ENCODE results near the gene LSAMP. TPM values are rescaled to one million over a fixed set of nuclear protein-coding genes. Genes with fewer than 3 reads are reported as not detected.

The LSAMP gene
- total RNA-seq, 1 donor from 2014 or later = not detected

DNA sequence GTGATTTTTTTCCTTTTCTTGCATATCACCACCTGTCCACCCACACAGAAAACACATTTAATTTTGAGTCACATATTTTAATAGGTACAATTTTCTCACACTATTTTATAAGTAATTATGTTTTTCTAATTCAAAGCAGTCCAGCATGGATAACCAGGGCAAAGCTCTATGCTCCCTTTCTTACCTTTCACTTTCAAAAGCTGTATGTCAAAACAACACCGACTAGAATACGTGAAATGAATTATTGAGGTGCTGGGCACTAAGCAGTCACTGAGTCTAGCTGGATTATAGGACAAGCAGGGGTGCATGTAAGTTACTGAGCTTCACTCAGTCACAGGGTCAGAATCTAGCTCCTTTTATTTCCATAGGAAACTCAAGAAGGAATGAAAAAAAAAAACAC is 60.6 kb downstream of the LSAMP start:
- Mint-ChIP-seq H3K4me1 (ENCODE audit: low read depth) (no peaks in the 10 kb centered on the region), H3K36me3 (ENCODE audit: low read depth) (no peaks in the 10 kb centered on the region), H3K27ac (no peak overlapping the region), H3K9me3 (peaks cover 12% of the 10 kb centered on the region), H3K4me3 (ENCODE audit: low read depth) (no peak overlapping the region), H3K27me3 (ENCODE audit: low read depth) (no peaks in the 10 kb centered on the region)
- no peak for DNase-seq (ENCODE audit: low spot score)
- intact Hi-C loops (cut with micrococcal nuclease) = no loop called here

DNA sequence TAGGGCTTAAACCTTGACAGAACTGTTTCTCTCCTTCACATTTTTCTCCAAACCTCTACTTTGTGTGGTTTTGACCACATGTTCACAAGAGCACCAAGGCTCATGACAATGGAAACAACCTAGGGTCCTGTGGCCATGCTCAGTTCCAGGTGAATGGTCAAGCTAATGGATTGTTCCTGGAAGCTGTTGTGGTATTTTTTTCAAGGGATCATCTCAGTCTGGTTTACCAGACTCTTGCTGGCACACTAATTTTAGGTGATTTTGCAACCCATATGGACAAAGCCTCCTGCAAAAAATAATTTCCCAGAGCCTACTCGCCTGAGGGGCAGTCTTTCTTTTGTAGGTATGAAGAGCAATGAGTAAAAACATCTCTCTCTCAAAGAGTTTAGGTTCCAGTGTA is 67.2 kb downstream of the LSAMP start:
- intact Hi-C loops (cut with micrococcal nuclease) = no loop called here
- Mint-ChIP-seq H3K27ac (no peak overlapping the region), H3K27me3 (ENCODE audit: low read depth) (no peaks in the 10 kb centered on the region), H3K36me3 (ENCODE audit: low read depth) (no peaks in the 10 kb centered on the region), H3K9me3 (no peaks in the 10 kb centered on the region), H3K4me1 (ENCODE audit: low read depth) (no peaks in the 10 kb centered on the region), H3K4me3 (ENCODE audit: low read depth) (no peak overlapping the region)
- DNase-seq (ENCODE audit: low spot score) = no peak

DNA sequence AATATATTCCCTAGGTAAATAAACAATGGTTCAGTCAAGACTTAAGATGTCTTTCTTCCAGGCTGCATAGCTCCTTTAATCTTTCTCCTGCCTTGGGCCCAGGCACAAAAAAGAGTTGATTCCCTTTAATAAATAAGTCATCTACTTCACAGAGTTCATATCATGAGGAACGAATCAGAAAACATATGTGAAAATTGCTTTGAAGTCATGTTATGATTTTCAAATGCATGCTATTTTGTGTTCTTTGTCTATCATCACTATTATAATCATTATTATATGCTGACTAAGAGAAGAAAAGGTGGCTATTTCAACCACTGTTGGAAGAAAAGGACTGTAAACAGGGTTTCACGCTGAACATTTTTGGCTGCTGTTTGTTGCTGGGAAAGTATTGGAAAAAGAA is 70.4 kb downstream of the LSAMP start:
- Mint-ChIP-seq H3K9me3 (peaks cover 5% of the 10 kb centered on the region), H3K4me3 (ENCODE audit: low read depth) (no peak overlapping the region), H3K36me3 (ENCODE audit: low read depth) (no peaks in the 10 kb centered on the region), H3K4me1 (ENCODE audit: low read depth) (no peaks in the 10 kb centered on the region), H3K27me3 (ENCODE audit: low read depth) (no peaks in the 10 kb centered on the region), H3K27ac (no peak overlapping the region)
- DNase-seq (ENCODE audit: low spot score) = no peak
- intact Hi-C loops (cut with micrococcal nuclease) = no loop called here

DNA sequence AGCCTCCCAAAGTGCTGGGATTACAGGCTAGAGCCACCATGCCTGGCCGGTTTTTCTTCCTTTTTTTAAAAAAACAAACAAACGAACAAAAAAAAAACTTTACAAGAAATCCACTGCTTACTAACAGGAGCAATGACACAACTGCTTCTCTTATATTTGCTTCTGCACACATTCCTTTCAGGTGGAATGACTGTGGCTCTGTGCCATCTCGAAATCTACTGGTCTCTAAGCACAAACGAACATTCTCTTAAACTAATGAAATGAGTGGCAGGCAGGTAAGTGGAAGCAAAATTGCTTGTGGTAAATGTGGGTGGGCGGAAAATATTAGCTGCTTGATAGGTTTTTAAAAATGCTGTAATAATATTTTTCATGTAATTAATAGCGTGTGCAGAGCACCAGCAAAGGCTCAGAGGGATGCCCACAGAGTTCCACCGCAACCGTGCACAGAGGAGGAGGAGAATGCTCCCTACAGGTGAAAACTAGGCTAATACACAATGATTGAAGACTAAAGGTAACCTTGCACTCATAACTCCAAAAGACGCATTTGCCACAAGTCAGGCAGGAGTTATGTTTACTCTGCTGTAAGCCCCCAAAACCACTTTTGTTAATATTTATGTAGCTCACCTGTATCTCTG is 77.4 kb downstream of the LSAMP start:
- peaks cover 21% of the 10 kb centered on the region for H3K9me3 Mint-ChIP-seq
- no peak overlapping the region for H3K27ac Mint-ChIP-seq
- H3K4me1 Mint-ChIP-seq (ENCODE audit: low read depth) = no peaks in the 10 kb centered on the region

DNA sequence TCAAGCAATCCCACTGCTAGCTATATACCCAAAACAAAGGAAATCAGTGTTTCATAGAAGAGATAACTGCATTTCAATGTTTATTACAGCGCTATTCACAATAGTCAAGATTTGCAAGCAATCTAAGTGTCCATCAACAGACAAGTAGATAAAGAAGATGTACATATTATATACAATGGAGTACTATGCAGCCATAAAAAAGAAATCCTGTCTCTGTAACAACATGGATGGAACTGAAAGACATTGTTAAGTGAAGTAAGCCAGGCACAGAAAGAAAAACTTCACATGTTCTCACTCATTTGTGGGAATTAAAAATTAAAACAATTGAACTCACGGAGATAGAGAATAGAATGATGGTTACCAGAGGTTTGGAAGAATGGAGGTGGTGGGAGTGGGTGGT is 89.2 kb downstream of the LSAMP start:
- H3K27ac Mint-ChIP-seq = no peak overlapping the region
- H3K9me3 Mint-ChIP-seq = peaks cover 11% of the 10 kb centered on the region
- no peaks in the 10 kb centered on the region for H3K4me1 Mint-ChIP-seq (ENCODE audit: low read depth)
- no peaks in the 10 kb centered on the region for H3K27me3 Mint-ChIP-seq (ENCODE audit: low read depth)
- DNase-seq (ENCODE audit: low spot score) = no peak
- H3K4me3 Mint-ChIP-seq (ENCODE audit: low read depth) = no peak overlapping the region
- intact Hi-C loops (cut with micrococcal nuclease) = no loop called here
- H3K36me3 Mint-ChIP-seq (ENCODE audit: low read depth) = no peaks in the 10 kb centered on the region

More for the DNA sequence above, 77.4 kb downstream of the LSAMP start:
- no peak for DNase-seq (ENCODE audit: low spot score)
- H3K36me3 Mint-ChIP-seq (ENCODE audit: low read depth) = no peaks in the 10 kb centered on the region
- no peak overlapping the region for H3K4me3 Mint-ChIP-seq (ENCODE audit: low read depth)
- intact Hi-C loops (cut with micrococcal nuclease) = no loop called here
- H3K27me3 Mint-ChIP-seq (ENCODE audit: low read depth) = no peaks in the 10 kb centered on the region

DNA sequence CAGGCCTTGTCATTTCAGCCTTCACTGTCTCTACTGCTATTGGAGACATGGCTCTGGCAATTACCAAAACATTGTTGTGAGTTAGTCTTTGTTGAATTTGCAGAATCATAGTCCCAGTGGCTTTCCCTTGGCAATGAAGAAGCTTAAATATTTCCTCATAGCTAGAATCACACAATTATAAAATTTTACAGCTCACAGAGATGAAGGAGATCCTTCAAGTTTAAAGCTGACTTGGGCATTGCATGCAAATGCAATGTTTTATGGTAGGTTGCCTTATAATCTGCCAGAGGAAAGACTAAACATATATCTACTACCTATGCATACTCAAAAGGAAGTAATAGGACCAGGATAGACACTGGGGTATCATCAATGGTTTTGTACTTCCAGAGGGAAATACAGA is 90.9 kb downstream of the LSAMP start:
- Mint-ChIP-seq H3K9me3 (peaks cover 11% of the 10 kb centered on the region), H3K36me3 (ENCODE audit: low read depth) (no peaks in the 10 kb centered on the region), H3K27ac (no peak overlapping the region), H3K27me3 (ENCODE audit: low read depth) (no peaks in the 10 kb centered on the region), H3K4me3 (ENCODE audit: low read depth) (no peak overlapping the region), H3K4me1 (ENCODE audit: low read depth) (no peaks in the 10 kb centered on the region)
- intact Hi-C loops (cut with micrococcal nuclease) = no loop called here
- DNase-seq (ENCODE audit: low spot score) = no peak

DNA sequence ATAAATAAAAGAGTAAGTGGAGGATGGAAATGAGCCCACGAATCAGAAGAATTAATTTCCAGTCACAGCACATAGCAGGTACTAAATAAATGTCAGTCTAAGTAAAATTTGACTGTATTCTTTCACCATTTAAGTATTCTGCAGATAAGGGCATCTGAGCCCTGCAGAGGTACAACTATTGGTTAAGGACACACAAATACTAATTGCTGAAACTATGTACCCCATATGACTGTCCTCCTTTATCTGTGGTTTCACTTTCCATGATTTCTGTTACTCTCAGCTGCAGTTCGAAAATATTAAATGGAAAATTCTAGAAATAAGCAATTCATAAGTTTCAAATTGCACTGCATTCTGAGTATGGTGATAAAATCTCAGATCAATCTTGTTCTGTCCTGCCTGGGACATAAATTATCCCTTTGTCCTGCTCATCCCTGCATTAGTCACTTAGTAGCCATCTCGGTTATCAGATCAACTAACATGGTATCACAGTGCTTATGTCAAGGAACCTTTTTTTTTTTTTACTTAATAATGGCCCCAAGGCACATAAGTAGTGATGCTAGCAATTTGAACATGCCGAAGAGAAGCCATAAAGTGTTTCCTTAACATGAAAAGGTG is 95.1 kb downstream of the LSAMP start:
- no peak overlapping the region for H3K27ac Mint-ChIP-seq
- no peaks in the 10 kb centered on the region for H3K4me1 Mint-ChIP-seq (ENCODE audit: low read depth)
- H3K36me3 Mint-ChIP-seq (ENCODE audit: low read depth) = no peaks in the 10 kb centered on the region
- DNase-seq (ENCODE audit: low spot score) = no peak
- intact Hi-C loops (cut with micrococcal nuclease) = no loop called here
- no peaks in the 10 kb centered on the region for H3K27me3 Mint-ChIP-seq (ENCODE audit: low read depth)
- peaks cover 6% of the 10 kb centered on the region for H3K9me3 Mint-ChIP-seq
- no peak overlapping the region for H3K4me3 Mint-ChIP-seq (ENCODE audit: low read depth)

DNA sequence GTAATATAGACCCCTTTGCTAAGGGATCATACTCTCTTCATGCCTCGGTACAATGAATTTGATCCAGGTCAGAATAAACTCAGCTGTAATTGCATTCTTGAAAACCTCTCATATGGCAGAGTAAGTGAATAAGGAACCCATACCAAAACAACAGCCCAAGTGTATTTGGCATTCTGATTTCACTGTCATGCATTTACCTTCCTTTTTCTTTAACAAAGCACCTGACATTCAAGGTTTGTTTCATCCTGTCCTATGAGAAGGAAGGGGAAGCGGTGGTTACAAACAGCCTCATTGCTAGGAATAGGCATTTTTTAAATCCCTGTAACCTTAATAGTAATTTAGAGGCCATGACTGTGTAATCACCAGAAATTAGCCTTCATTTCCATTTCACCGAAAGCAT is 97.1 kb downstream of the LSAMP start:
- intact Hi-C loops (cut with micrococcal nuclease) = no loop called here
- no peak for DNase-seq (ENCODE audit: low spot score)
- Mint-ChIP-seq H3K27ac (no peak overlapping the region), H3K27me3 (ENCODE audit: low read depth) (no peaks in the 10 kb centered on the region), H3K4me1 (ENCODE audit: low read depth) (no peaks in the 10 kb centered on the region), H3K4me3 (ENCODE audit: low read depth) (no peak overlapping the region), H3K36me3 (ENCODE audit: low read depth) (no peaks in the 10 kb centered on the region), H3K9me3 (peaks cover 5% of the 10 kb centered on the region)

DNA sequence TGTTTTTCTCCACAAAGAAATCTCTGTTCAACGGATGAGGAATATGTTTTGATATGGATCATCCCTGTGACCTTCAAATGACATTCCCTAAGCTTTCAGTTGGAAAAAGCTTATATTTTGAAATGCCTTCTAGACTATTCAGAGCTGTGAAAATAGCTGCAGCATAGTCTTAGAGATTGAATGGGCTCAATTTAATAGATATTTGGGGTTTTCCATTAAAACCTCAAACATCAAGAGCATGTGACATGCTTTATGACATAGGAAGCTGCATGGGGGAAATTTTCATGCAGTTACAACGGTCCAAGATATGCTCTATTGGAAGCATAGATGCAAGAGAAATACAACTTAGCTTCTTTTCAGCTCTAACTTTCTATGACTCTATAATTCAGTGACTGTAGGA is 102.8 kb downstream of the LSAMP start:
- Mint-ChIP-seq H3K27ac (no peak overlapping the region), H3K36me3 (ENCODE audit: low read depth) (no peaks in the 10 kb centered on the region), H3K9me3 (peaks cover 4% of the 10 kb centered on the region), H3K4me1 (ENCODE audit: low read depth) (no peaks in the 10 kb centered on the region), H3K4me3 (ENCODE audit: low read depth) (no peak overlapping the region), H3K27me3 (ENCODE audit: low read depth) (no peaks in the 10 kb centered on the region)
- intact Hi-C loops (cut with micrococcal nuclease) = no loop called here
- no peak for DNase-seq (ENCODE audit: low spot score)

DNA sequence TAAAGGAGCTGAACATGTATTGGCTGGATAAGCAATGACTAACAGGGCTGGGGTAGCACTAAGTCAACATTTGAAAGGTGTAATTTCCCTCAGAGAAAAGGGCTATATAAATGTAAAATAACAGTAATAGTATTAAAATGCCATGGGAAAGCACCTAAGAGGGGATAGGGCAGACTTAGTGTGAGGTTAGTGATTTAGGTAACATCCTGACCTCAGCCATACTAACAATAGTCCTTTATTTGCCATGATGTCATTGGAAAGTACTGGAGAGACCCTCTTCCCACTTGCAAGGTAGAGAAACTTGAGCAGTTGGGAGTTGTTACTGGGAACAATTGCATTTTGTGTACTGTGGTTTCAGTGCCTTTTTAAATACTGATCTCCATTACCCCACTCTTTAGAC is 103.4 kb downstream of the LSAMP start:
- intact Hi-C loops (cut with micrococcal nuclease) = no loop called here
- DNase-seq (ENCODE audit: low spot score) = no peak
- H3K27ac Mint-ChIP-seq = no peak overlapping the region
- H3K36me3 Mint-ChIP-seq (ENCODE audit: low read depth) = no peaks in the 10 kb centered on the region
- no peak overlapping the region for H3K4me3 Mint-ChIP-seq (ENCODE audit: low read depth)
- no peaks in the 10 kb centered on the region for H3K4me1 Mint-ChIP-seq (ENCODE audit: low read depth)
- H3K27me3 Mint-ChIP-seq (ENCODE audit: low read depth) = no peaks in the 10 kb centered on the region
- H3K9me3 Mint-ChIP-seq = peaks cover 4% of the 10 kb centered on the region

DNA sequence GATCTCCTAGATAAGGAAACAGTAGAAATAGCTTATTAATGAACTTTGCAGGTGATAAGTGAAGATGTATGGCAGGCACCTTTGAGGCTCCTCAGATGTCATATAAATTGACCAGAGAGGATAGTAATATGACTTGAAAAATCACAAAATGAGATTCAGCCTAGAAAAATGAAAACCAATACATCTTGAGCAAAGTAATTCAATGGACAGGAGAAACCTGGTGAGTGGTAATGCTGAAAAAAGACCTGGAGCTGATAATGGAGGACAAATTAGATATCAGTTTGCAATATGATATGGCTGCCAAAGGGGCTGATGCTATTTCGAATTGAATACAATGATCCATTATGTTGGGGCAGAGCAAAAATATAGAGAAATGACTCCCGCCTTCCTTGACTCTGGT is 103.9 kb downstream of the LSAMP start:
- Mint-ChIP-seq H3K36me3 (ENCODE audit: low read depth) (no peaks in the 10 kb centered on the region), H3K4me1 (ENCODE audit: low read depth) (no peaks in the 10 kb centered on the region), H3K4me3 (ENCODE audit: low read depth) (no peak overlapping the region), H3K27ac (no peak overlapping the region), H3K27me3 (ENCODE audit: low read depth) (no peaks in the 10 kb centered on the region), H3K9me3 (peaks cover 4% of the 10 kb centered on the region)
- intact Hi-C loops (cut with micrococcal nuclease) = no loop called here
- no peak for DNase-seq (ENCODE audit: low spot score)

DNA sequence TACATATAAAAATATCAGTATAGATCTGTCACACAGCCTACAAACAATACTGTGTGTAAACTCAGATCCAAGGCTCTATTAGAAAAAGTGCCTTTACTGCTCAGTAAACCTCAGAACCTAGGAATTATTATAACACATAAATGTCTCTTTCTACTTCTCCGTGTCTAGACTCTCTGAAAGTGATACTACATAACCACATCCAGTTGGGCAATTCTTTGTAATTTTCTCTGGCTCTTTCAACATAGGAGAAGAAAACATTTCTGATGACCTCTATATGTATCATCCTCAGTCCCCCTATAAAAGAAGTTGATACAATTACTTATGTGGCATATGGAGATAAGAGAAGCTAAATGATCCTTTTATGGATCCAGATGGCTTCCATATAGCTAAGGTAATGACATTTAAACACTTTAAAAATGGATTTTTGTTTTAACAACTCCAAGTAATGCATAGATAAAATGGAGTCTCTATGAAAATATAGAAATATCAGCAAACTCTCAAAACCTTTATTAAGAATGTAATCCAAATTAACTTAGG is 104.5 kb downstream of the LSAMP start:
- Mint-ChIP-seq H3K36me3 (ENCODE audit: low read depth) (no peaks in the 10 kb centered on the region), H3K9me3 (peaks cover 4% of the 10 kb centered on the region), H3K27me3 (ENCODE audit: low read depth) (no peaks in the 10 kb centered on the region), H3K4me1 (ENCODE audit: low read depth) (no peaks in the 10 kb centered on the region), H3K4me3 (ENCODE audit: low read depth) (no peak overlapping the region), H3K27ac (no peak overlapping the region)
- intact Hi-C loops (cut with micrococcal nuclease) = no loop called here
- DNase-seq (ENCODE audit: low spot score) = no peak

DNA sequence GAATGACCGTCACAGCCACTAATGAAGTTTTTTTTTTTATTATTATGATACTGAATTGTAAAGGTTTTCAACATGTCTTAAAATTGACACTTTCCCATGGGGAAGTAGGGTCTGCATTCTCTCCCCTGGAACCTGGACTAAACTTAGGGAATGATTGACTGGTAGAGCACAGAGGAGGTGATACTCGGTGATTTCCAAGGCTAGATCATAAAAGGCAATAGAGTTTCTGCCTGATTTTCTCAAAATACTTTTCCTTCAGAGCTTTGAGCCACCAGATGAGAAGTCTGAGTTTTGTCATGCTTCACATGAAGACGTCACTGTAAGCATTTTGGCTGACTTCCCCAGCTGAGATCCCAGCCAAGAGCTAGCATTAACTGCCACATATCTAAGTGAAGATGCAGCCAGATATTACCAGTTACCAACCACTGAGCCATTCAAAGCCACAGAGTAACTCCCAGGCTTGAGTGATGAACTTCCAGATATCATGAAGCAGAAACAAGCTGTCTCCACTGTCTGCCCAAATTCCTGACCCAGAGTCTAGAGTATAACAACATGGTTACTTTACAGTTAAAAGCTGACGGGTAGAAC is 105.8 kb downstream of the LSAMP start:
- intact Hi-C loops (cut with micrococcal nuclease) = no loop called here
- Mint-ChIP-seq H3K4me1 (ENCODE audit: low read depth) (no peaks in the 10 kb centered on the region), H3K9me3 (peaks cover 4% of the 10 kb centered on the region), H3K27me3 (ENCODE audit: low read depth) (no peaks in the 10 kb centered on the region), H3K4me3 (ENCODE audit: low read depth) (no peak overlapping the region), H3K36me3 (ENCODE audit: low read depth) (no peaks in the 10 kb centered on the region), H3K27ac (no peak overlapping the region)
- DNase-seq (ENCODE audit: low spot score) = no peak
